HepG2 (cell line): ENCODE results near the gene APIP. TPM values are rescaled to one million over a fixed set of nuclear protein-coding genes. Genes with fewer than 3 reads are reported as not detected.
"Not testable (repeated sequence)": the region's sequence is repeated elsewhere in the genome, so short reads cannot be mapped to it uniquely, and the experiment has no call there.

Experiments
- ATAC-seq: fragments of 200-7000 bp; cut with Tn5 transposase; 3 replicates; pipeline ENCODE4 v1.9.1; 2020; ENCODE audit warnings: mild to moderate bottlenecking, moderate library complexity
- BruUV-seq: library from RNA; stranded (reverse); fragments of 400-500 nt; replicated peaks from 2 replicates; lab custom pipeline; 2021; lab: Mats Ljungman, UMichigan
- CTCF ChIA-PET: fragments of 300-600 bp; formaldehyde crosslinking; extraction: SDS; loops from one replicate; lab custom pipeline; 2021; ENCODE audit warnings: low total read pairs, inconsistent platforms, low intra/inter-chr PET ratio; lab: Yijun Ruan, JAX
- POLR2A ChIA-PET: fragments of 350-600 bp; sonication (Branson Sonifier 250); formaldehyde crosslinking; loops from one replicate; lab custom pipeline; 2020; ENCODE audit warnings: antibody characterized with exemption, inconsistent platforms; lab: Yijun Ruan, JAX
- DNase-seq: peaks from one replicate; pipeline ENCODE4 v3.0.0-alpha.2; 2015; ENCODE audit warnings: low spot score
- FAIRE-seq: peaks from 3 replicates; lab custom pipeline; 2011; peaks lifted over from hg19 to GRCh38; lab: Jason Lieb, UNC
- H2AFZ ChIP-seq: one replicate; pipeline ENCODE4 v1.6.1; 2011; ENCODE audit warnings: low read length, inconsistent platforms
- H3K27ac ChIP-seq: fragments of 300-600 bp; 3 replicates; pipeline ENCODE4 v1.8.0; 2011; ENCODE audit warnings: mixed run types, mild to moderate bottlenecking, mixed read lengths, low read length, inconsistent platforms; ENCODE audit not compliant: insufficient read depth; ENCODE audit errors: extremely low read length
- H3K27me3 ChIP-seq, 2 experiments: fragments of 200-600 bp in 1 of 2; 2 replicates in 1 of 2; 3 replicates in 1 of 2; pipeline versions ENCODE4 v1.6.0 to v1.8.0; 2011; ENCODE audit warnings: low read length in 2 of 2, mild to moderate bottlenecking in 2 of 2, moderate library complexity in 2 of 2, inconsistent platforms in 1 of 2; ENCODE audit not compliant: insufficient read depth in 2 of 2, control insufficient read depth in 1 of 2
- H3K36me3 ChIP-seq, 2 experiments: fragments of 200-600 bp in 1 of 2; replicated peaks in 1 of 2; 2 replicates in 1 of 2; 3 replicates in 1 of 2; pipeline versions ENCODE4 v1.5.1 to v1.8.0; 2011; ENCODE audit warnings: low read length in 2 of 2, inconsistent platforms in 1 of 2; ENCODE audit not compliant: insufficient read depth in 2 of 2, control insufficient read depth in 1 of 2
- H3K4me1 ChIP-seq: 2 replicates; pipeline ENCODE4 v1.5.1; 2012; ENCODE audit warnings: low read length, inconsistent platforms; ENCODE audit not compliant: insufficient read depth
- H3K4me2 ChIP-seq: 2 replicates; pipeline ENCODE4 v1.6.0; 2011; ENCODE audit warnings: low read depth, low read length, inconsistent platforms
- H3K4me3 ChIP-seq, 3 experiments: fragments of 200-600 bp in 1 of 3; sonication (generic), shearing (Covaris generic) in 1 of 3; replicated peaks in 1 of 3; 2 replicates each; pipeline ENCODE4 v1.5.1; 2011 to 2016; ENCODE audit warnings: low read length in 3 of 3, inconsistent platforms in 2 of 3, low read depth in 2 of 3, mild to moderate bottlenecking in 2 of 3, control low read depth in 1 of 3, mixed read lengths in 1 of 3; ENCODE audit not compliant: insufficient read depth in 1 of 3
- H3K79me2 ChIP-seq: one replicate; pipeline ENCODE4 v1.6.1; 2011; ENCODE audit warnings: low read length, inconsistent platforms; ENCODE audit not compliant: insufficient read depth
- H3K9ac ChIP-seq: 2 replicates; pipeline ENCODE4 v1.6.0; 2011; ENCODE audit warnings: mild to moderate bottlenecking, low read depth, low read length, inconsistent platforms; ENCODE audit not compliant: insufficient read depth
- H3K9me3 ChIP-seq: 2 replicates; pipeline ENCODE4 v1.5.1; 2012; ENCODE audit warnings: mild to moderate bottlenecking, low read length
- H4K20me1 ChIP-seq: 2 replicates; pipeline ENCODE4 v1.6.0; 2011; ENCODE audit warnings: inconsistent platforms, mild to moderate bottlenecking, low read length, moderate library complexity; ENCODE audit not compliant: insufficient read depth
- CCAR2 ChIP-seq: fragments of 200-400 bp; formaldehyde crosslinking; optimal IDR thresholded peaks from 2 replicates; pipeline ENCODE3; 2018; ENCODE audit warnings: low read depth, mild to moderate bottlenecking, low read length, moderate library complexity
- CENPX ChIP-seq: sonication (generic); formaldehyde crosslinking; IDR thresholded peaks from 2 replicates; pipeline ENCODE4 v1.9.0; 2021; ENCODE audit warnings: mild to moderate bottlenecking, missing genetic modification reagents, moderate library complexity
- FLYWCH1 ChIP-seq: sonication (generic); formaldehyde crosslinking; IDR thresholded peaks from 2 replicates; pipeline ENCODE4 v1.8.1; 2023; ENCODE audit warnings: mild to moderate bottlenecking, missing genetic modification reagents
- ISL2 ChIP-seq: sonication (generic); formaldehyde crosslinking; IDR thresholded peaks from 2 replicates; pipeline ENCODE4 v1.5.0; 2020; ENCODE audit warnings: missing genetic modification reagents
- MAFF ChIP-seq: IDR thresholded peaks from 2 replicates; pipeline ENCODE4 v1.6.1; 2011; ENCODE audit warnings: low read depth, low read length, improper control_type of control experiment
- NAIF1 ChIP-seq: sonication (generic); formaldehyde crosslinking; IDR thresholded peaks from 2 replicates; pipeline ENCODE4 v1.5.0; 2020; ENCODE audit warnings: mild to moderate bottlenecking, missing genetic modification reagents, borderline replicate concordance
- PHF8 ChIP-seq: sonication (generic); formaldehyde crosslinking; IDR thresholded peaks from 2 replicates; pipeline ENCODE4 v1.5.0; 2020; ENCODE audit warnings: missing genetic modification reagents
- RFX1 ChIP-seq: fragments of 450-650 bp; IDR thresholded peaks from 2 replicates; pipeline ENCODE4 v1.6.1; 2017
- SKI ChIP-seq: fragments of 450-650 bp; IDR thresholded peaks from one replicate; pipeline ENCODE4 v1.6.1; 2018; ENCODE audit warnings: mild to moderate bottlenecking; ENCODE audit not compliant: partially characterized antibody
- ZMYM3 ChIP-seq: sonication (generic); formaldehyde crosslinking; IDR thresholded peaks from 2 replicates; pipeline ENCODE4 v1.5.1; 2020; ENCODE audit warnings: mild to moderate bottlenecking, missing genetic modification reagents
- ZNF205 ChIP-seq: IDR thresholded peaks from 2 replicates; pipeline ENCODE4 v1.6.1; 2018; ENCODE audit warnings: missing biosample characterization, missing genetic modification reagents
- ZNF34 ChIP-seq: sonication (generic); formaldehyde crosslinking; IDR thresholded peaks from 2 replicates; pipeline ENCODE4 v1.4.0; 2020; ENCODE audit warnings: mild to moderate bottlenecking, missing genetic modification reagents, borderline replicate concordance
- ZNF792 ChIP-seq: IDR thresholded peaks from 2 replicates; pipeline ENCODE4 v1.6.1; 2016
- WGBS: methylation state at CpG from one replicate; pipeline ENCODE4 v1.1.6; 2017; ENCODE audit warnings: low lambda C conversion rate; 5-methylcytosine and 5-hydroxymethylcytosine counted together
- in situ Hi-C: cut with HindIII; loops from 2 replicates; pipeline ENCODE4 v1.10.0; 2017; ENCODE audit warnings: low pct_unique_long_range_greater_than_20kb; ENCODE audit not compliant: extremely low pct_ligation_motif_present
- intact Hi-C: fragments of 100-400 bp; cut with micrococcal nuclease; formaldehyde crosslinking; loops from one replicate; pipeline ENCODE4 v1.10.0; 2022; ENCODE audit not compliant: unreplicated experiment
- polyA plus RNA-seq, 8 experiments: library from polyadenylated mRNA; depleted of rRNA in 3 of 8; stranded (reverse) in 7 of 8; unstranded in 1 of 8; fragments of >200 nt; fragmentation: Illumina TruSeq in 4 of 8; extraction: Trizol in 4 of 8; gene quantifications; 2 replicates each; pipeline versions ENCODE4 v1.2.1 to v1.2.3, GENCODE V29; 2011 to 2016; ENCODE audit warnings: low read depth in 4 of 8, missing spikeins in 1 of 8, mixed read lengths in 1 of 8; ENCODE audit not compliant: insufficient read depth in 1 of 8
- total RNA-seq, 5 experiments: library from RNA; depleted of rRNA; stranded (reverse); fragments of >200 nt; fragmentation: Illumina TruSeq; extraction: Trizol; gene quantifications; 2 replicates each; pipeline ENCODE4 v1.2.3, GENCODE V29; 2016; ENCODE audit warnings: low read depth in 1 of 5
- TF ChIP-seq, protein P1 (sequence below): sonication (generic); formaldehyde crosslinking; IDR thresholded peaks from 2 replicates; pipeline ENCODE4 v1.4.0; 2020; ENCODE audit warnings: missing genetic modification reagents, borderline replicate concordance
- TF ChIP-seq, protein P2 (sequence below): sonication (generic); formaldehyde crosslinking; IDR thresholded peaks from 2 replicates; pipeline ENCODE4 v1.8.0; 2023; ENCODE audit warnings: mild to moderate bottlenecking, missing genetic modification reagents

The APIP gene
- total and polyA plus RNA-seq, 2 of the 13 experiments (the other 11 are each of a cell fraction or from before 2014, with no cell fraction given) = 16.9 to 31.0 TPM

DNA sequence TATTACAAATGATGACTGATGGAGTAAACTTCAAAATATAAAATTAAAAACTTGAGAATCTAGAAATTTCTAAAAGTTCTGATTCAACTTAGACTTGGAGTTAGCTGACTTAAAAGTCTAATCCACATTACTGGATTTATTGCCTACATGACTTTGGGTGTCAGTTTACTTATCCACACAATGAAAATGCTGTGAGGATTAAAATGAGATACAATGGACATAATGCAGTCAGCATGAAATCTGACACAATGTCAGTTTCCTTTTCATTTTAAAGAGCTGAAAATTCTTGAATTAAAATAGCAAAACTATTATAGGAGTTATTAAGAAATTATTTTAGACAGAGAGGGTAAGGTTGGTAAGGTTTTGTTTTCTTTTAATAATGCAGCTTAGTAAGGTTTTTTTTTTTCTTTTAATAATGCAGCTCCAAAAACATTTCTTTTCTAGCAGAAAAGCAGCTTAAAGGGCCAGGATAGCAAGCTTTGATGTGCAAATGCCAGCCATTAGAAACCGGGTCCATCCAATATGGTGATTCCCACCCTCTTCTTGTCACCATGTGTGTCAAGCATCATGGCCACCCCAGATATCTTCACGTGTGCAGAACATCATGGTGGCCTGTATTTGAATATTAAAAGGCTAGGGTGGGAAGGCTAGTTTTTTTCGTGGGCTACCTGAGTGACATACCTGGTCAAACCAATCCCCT, 18.9 kb downstream of the APIP start:
- intact Hi-C loops (loop anchor here (5.0 to 10.0 kb wide), 2 partner anchors 153 to 1040 kb away; no protein-coding TSS in a partner anchor), in situ Hi-C loops (loop anchor here (10.0 kb wide), 1 partner anchor 533 kb away; no protein-coding TSS in a partner anchor)
- Histone ChIP-seq H4K20me1 (no peaks in the 10 kb centered on the region), H3K9me3 (no peaks in the 10 kb centered on the region), H3K4me1 (peaks cover 9% of the 10 kb centered on the region), H3K36me3 (no peaks in the 10 kb centered on the region), H3K27me3 (no peaks in the 10 kb centered on the region), H3K27ac (no peak overlapping the region), H3K4me3 (no peak overlapping the region), H3K9ac (no peak overlapping the region), H3K4me2 (no peak overlapping the region), H2AFZ (no peak overlapping the region), H3K79me2 (no peaks in the 10 kb centered on the region)
- no TSS peak for BruUV-seq
- POLR2A ChIA-PET = interaction anchor here (1.9 kb wide), 1 partner anchor 18 kb away, joined by 6 read pairs; the partner anchor contains the start of genes APIP and PDHX
- CTCF ChIA-PET = no interaction called here
- TF ChIP-seq FLYWCH1 (CRISPR knock-in tag) = no peak
- TF ChIP-seq ZNF205 (CRISPR knock-in tag) = no peak
- no peak for TF ChIP-seq CENPX (CRISPR knock-in tag)
- no peak for TF ChIP-seq RFX1
- no peak for TF ChIP-seq MAFF
- TF ChIP-seq ZNF34 (CRISPR knock-in tag) = no peak
- no peak for TF ChIP-seq PHF8
- TF ChIP-seq CCAR2 = no peak
- TF ChIP-seq ISL2 = no peak
- TF ChIP-seq NAIF1 (CRISPR knock-in tag) = no peak
- no peak for TF ChIP-seq ZMYM3
- TF ChIP-seq, protein P1, sequence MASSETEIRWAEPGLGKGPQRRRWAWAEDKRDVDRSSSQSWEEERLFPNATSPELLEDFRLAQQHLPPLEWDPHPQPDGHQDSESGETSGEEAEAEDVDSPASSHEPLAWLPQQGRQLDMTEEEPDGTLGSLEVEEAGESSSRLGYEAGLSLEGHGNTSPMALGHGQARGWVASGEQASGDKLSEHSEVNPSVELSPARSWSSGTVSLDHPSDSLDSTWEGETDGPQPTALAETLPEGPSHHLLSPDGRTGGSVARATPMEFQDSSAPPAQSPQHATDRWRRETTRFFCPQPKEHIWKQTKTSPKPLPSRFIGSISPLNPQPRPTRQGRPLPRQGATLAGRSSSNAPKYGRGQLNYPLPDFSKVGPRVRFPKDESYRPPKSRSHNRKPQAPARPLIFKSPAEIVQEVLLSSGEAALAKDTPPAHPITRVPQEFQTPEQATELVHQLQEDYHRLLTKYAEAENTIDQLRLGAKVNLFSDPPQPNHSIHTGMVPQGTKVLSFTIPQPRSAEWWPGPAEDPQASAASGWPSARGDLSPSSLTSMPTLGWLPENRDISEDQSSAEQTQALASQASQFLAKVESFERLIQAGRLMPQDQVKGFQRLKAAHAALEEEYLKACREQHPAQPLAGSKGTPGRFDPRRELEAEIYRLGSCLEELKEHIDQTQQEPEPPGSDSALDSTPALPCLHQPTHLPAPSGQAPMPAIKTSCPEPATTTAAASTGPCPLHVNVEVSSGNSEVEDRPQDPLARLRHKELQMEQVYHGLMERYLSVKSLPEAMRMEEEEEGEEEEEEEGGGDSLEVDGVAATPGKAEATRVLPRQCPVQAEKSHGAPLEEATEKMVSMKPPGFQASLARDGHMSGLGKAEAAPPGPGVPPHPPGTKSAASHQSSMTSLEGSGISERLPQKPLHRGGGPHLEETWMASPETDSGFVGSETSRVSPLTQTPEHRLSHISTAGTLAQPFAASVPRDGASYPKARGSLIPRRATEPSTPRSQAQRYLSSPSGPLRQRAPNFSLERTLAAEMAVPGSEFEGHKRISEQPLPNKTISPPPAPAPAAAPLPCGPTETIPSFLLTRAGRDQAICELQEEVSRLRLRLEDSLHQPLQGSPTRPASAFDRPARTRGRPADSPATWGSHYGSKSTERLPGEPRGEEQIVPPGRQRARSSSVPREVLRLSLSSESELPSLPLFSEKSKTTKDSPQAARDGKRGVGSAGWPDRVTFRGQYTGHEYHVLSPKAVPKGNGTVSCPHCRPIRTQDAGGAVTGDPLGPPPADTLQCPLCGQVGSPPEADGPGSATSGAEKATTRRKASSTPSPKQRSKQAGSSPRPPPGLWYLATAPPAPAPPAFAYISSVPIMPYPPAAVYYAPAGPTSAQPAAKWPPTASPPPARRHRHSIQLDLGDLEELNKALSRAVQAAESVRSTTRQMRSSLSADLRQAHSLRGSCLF (CRISPR knock-in tag) = no peak
- no peak for TF ChIP-seq SKI
- TF ChIP-seq, protein P2, sequence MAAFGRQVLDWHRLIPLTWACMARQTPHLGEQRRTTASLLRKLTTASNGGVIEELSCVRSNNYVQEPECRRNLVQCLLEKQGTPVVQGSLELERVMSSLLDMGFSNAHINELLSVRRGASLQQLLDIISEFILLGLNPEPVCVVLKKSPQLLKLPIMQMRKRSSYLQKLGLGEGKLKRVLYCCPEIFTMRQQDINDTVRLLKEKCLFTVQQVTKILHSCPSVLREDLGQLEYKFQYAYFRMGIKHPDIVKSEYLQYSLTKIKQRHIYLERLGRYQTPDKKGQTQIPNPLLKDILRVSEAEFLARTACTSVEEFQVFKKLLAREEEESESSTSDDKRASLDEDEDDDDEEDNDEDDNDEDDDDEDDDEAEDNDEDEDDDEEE (CRISPR knock-in tag) = no peak
- TF ChIP-seq ZNF792 = no peak
- DNase-seq (no peak), ATAC-seq (no peak), FAIRE-seq (no peak)
- WGBS = 82% methylated on average over 3 of the region's 3 CpGs

DNA sequence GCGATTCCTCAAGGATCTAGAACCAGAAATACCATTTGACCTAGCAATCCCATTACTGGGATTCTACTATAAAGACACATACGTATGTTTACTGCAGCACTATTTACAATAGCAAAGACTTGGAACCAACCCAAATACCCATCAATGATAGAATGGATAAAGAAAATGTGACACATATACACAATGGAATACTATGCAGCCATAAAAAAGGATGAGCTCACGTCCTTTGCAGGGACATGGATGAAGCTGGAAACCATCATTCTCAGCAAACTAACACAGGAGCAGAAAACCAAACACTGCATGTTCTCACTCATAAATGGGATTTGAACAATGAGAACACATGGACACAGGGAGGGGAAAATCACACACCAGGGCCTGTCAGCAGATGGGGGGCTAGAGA, 20.0 kb downstream of the APIP start:
- H3K4me3 ChIP-seq, H3K27me3 ChIP-seq, H3K79me2 ChIP-seq, H3K4me2 ChIP-seq, CTCF ChIA-PET, BruUV-seq, H3K9ac ChIP-seq, H3K9me3 ChIP-seq, ATAC-seq, H4K20me1 ChIP-seq, FAIRE-seq, DNase-seq, H2AFZ ChIP-seq, H3K36me3 ChIP-seq, POLR2A ChIA-PET, H3K27ac ChIP-seq: not testable (repeated sequence)
- WGBS = 100% methylated on average over 3 of the region's 3 CpGs
- intact Hi-C loops (loop anchor here (5.0 to 10.0 kb wide), 2 partner anchors 151 to 1039 kb away; no protein-coding TSS in a partner anchor), in situ Hi-C loops (loop anchor here (10.0 kb wide), 1 partner anchor 531 kb away; no protein-coding TSS in a partner anchor)
- peaks cover 16% of the 10 kb centered on the region for H3K4me1 ChIP-seq
